Measurements from ENCODE around the gene GMDS.

DNA sequence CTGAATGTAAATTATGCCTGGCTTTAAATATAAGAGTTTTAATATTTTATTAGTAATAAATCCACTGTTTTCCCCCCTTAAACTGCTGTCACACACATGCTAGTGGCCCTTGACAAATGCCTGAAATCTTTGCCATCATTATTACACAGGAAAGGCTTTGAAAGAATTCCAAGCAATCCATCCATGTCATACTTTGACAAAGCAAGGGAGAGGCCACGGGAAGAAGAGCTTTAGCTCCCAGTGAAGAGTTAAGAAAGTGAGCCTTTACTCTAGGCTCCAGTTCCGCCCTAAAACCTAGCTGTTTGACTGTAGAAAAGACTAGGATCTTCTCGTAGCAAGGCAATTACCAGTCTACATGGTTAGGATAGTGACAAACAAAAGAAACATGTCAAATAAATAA lies 147.9 kb downstream of the GMDS start:
- TF ChIP-seq, protein P1, sequence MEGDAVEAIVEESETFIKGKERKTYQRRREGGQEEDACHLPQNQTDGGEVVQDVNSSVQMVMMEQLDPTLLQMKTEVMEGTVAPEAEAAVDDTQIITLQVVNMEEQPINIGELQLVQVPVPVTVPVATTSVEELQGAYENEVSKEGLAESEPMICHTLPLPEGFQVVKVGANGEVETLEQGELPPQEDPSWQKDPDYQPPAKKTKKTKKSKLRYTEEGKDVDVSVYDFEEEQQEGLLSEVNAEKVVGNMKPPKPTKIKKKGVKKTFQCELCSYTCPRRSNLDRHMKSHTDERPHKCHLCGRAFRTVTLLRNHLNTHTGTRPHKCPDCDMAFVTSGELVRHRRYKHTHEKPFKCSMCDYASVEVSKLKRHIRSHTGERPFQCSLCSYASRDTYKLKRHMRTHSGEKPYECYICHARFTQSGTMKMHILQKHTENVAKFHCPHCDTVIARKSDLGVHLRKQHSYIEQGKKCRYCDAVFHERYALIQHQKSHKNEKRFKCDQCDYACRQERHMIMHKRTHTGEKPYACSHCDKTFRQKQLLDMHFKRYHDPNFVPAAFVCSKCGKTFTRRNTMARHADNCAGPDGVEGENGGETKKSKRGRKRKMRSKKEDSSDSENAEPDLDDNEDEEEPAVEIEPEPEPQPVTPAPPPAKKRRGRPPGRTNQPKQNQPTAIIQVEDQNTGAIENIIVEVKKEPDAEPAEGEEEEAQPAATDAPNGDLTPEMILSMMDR (IDR thresholded peaks at IDR 0.05; ENCODE audit: low read depth, low read length), result no peak
- no peak for TF ChIP-seq EZH2phosphoT487 (IDR thresholded peaks at IDR 0.05; ENCODE audit: low read depth)

All from OCI-LY3 (cell line).